ENCODE results near the gene SLC66A2. TPM values are rescaled to one million over a fixed set of nuclear protein-coding genes. Genes with fewer than 3 reads are reported as not detected.

The SLC66A2 gene
- 51.8 and 53.7 TPM in 2 replicates for total RNA-seq (2013; cell fraction: nucleolus; rRNA removed)
- total RNA-seq (2014; rRNA removed): 36.7 and 40.2 TPM in 2 replicates
- 12.3 TPM in 2 replicates for total RNA-seq (2014; rRNA removed; fragmentation: Illumina TruSeq; extraction: Trizol)
- total RNA-seq (2021): 41.0 and 42.5 TPM in 2 replicates
- 9.6 TPM for polyA plus RNA-seq (2011; ENCODE audit: low read depth)
- 9.4 and 17.3 TPM in 2 replicates for polyA plus RNA-seq (2011; rRNA removed)
- 36.4 and 51.0 TPM in 2 replicates for polyA plus RNA-seq (2011; cell fraction: cytosol; rRNA removed)
- polyA plus RNA-seq (2011; cell fraction: nucleus; rRNA removed): 60.7 and 67.9 TPM in 2 replicates
- polyA plus RNA-seq (2012): 30.5 and 32.0 TPM in 2 replicates
- 1.2 and 5.9 TPM in 2 replicates for polyA plus RNA-seq (2014; fragmentation: Illumina TruSeq; extraction: Trizol)
- 1 to 10 TPM in 1 of 2 experiments, under 1 TPM in 1; 0.69 to 2.7 TPM for polyA plus RNA-seq (2014; fragmentation: Nextera tagmentation; extraction: Ambion mirVana)
- 42.5 and 44.3 TPM in 2 replicates for polyA plus RNA-seq (2014; rRNA removed)
- polyA plus RNA-seq (2016; fragmentation: Nextera tagmentation; extraction: Ambion mirVana): 10 to 100 TPM in 1 of 2 experiments, 1 to 10 TPM in 1; 3.6 to 23.1 TPM
- polyA minus RNA-seq (2011; rRNA and poly(A)+ RNA removed): 16.0 and 36.0 TPM in 2 replicates
- polyA minus RNA-seq (2011; cell fraction: cytosol; rRNA and poly(A)+ RNA removed): 8.4 and 17.6 TPM in 2 replicates
- polyA minus RNA-seq (2011; cell fraction: nucleus; rRNA and poly(A)+ RNA removed): 17.9 and 22.3 TPM in 2 replicates
- Bru-seq, nascent RNA: percentile 79 among the genes with signal in this experiment
- BruChase-seq, experiment 1, labeled RNA remaining after a 6-hour chase: percentile 75 among the genes with signal in this experiment
- BruChase-seq, experiment 2, labeled RNA remaining after a 2-hour chase: percentile 74 among the genes with signal in this experiment
- long read RNA-seq, experiment 1, partial matches to known transcripts: 1 of 4 reads
- long read RNA-seq, experiment 1, other reads (novel, unspliced or antisense): 1 of 4 reads
- long read RNA-seq, experiment 2, partial matches to known transcripts: 1 of 1 reads
- long read RNA-seq, experiment 2, other reads (novel, unspliced or antisense): 0 of 1 reads

GRCh38 chr18:79951545-79952455 is at the start of gene SLC66A2:
SLC66A2 (minus strand) TSS chr18:79951653; CDS start chr18:79950926, 727 bp downstream.
- FAIRE-seq (no peak), DNase-seq (ENCODE audit: low read depth, low spot score) (no peak), ATAC-seq (peak; percentile 87)
- H3K4me1 ChIP-seq (ENCODE audit: control insufficient read depth, insufficient read depth, low read length): peaks cover 14% of the 10 kb centered on the region
- peak within 1 kb of the TSS; percentile 76 for H3K9ac ChIP-seq (ENCODE audit: control insufficient read depth, insufficient read depth, low read length)
- peak within 1 kb of the TSS; percentile 84 for H3K4me3 ChIP-seq
- CTCF ChIA-PET: interaction anchor here (0.6 to 1.3 kb wide), 2 partner anchors 31 to 37 kb away, joined by 3 read pairs; no protein-coding TSS in a partner anchor
- no peaks in the 10 kb centered on the region for H3K36me3 ChIP-seq (ENCODE audit: control insufficient read depth in 2 of 2, insufficient read depth in 2 of 2, low read length in 1 of 2)
- peaks cover 32% of the 10 kb centered on the region for H3K79me2 ChIP-seq (ENCODE audit: control insufficient read depth, insufficient read depth, low read length)
- 11% methylated on average over 47 of the region's 126 CpGs for WGBS (ENCODE audit: insufficient coverage, insufficient replicate concordance, low lambda C conversion rate, missing lambda C conversion rate)
- H2AFZ ChIP-seq (ENCODE audit: control insufficient read depth, low read depth, low read length): peak within 1 kb of the TSS; percentile 72
- in situ Hi-C loops (cut with MboI): loop anchor here (10.0 kb wide), 1 partner anchor 557 kb away; the partner anchor contains the start of gene NFATC1
- RAD21 ChIA-PET (ENCODE audit: unreplicated experiment): interaction anchor here (0.6 to 1.8 kb wide), 3 partner anchors 10 to 15 kb away, joined by 3 to 5 read pairs (median 3); no protein-coding TSS in a partner anchor
- no peaks in the 10 kb centered on the region for H4K20me1 ChIP-seq (ENCODE audit: control insufficient read depth, insufficient read depth)
- POLR2A ChIA-PET: interaction anchor here (1.1 to 1.4 kb wide), 3 partner anchors 10 to 82 kb away, joined by 3 to 8 read pairs (median 5); partner anchors contain the start of gene RBFA
- peak within 1 kb of the TSS; percentile 98 for H3K4me2 ChIP-seq (ENCODE audit: control insufficient read depth, insufficient read depth)
- BruUV-seq (replicated peaks): no TSS peak
- intact Hi-C loops (cut with micrococcal nuclease; ENCODE audit: unreplicated experiment): loop anchor here (5.0 kb wide), 1 partner anchor 36 kb away; the partner anchor contains the start of gene TXNL4A
- SMC1A ChIA-PET (ENCODE audit: uncharacterized antibody, unreplicated experiment): interaction anchor here (1.2 kb wide), 1 partner anchor 34 kb away, joined by 3 read pairs; no protein-coding TSS in a partner anchor
- H3K27me3 ChIP-seq (replicated peaks in 1 of 2; ENCODE audit: control insufficient read depth in 2 of 2, insufficient read depth in 2 of 2, low read length in 1 of 2): no peaks in the 10 kb centered on the region
- no peaks in the 10 kb centered on the region for H3K9me3 ChIP-seq (replicated peaks; ENCODE audit: control insufficient read depth, insufficient read depth, low read length)
- H3K27ac ChIP-seq (ENCODE audit: control insufficient read depth, insufficient read depth): peak within 1 kb of the TSS; percentile 75
- TF ChIP-seq MAX (IDR thresholded peaks at IDR 0.05; ENCODE audit: low read depth, low read length) (no peak), STAT1 (conservative IDR thresholded peaks at IDR 0.05) (no peak), SMAD1 (IDR thresholded peaks at IDR 0.05; ENCODE audit: low read depth, partially characterized antibody) (no peak), EZH2 (IDR thresholded peaks at IDR 0.05; ENCODE audit: borderline replicate concordance, control insufficient read depth, low read depth, low read length) (no peak), SMAD5 (IDR thresholded peaks at IDR 0.05; ENCODE audit: low read depth) (no peak), JUND (IDR thresholded peaks at IDR 0.05; ENCODE audit: low read depth, low read length) (0 out of 2 replicates have a peak, but pooled peaks have one; percentile 13), KLF5 (IDR thresholded peaks at IDR 0.05; ENCODE audit: partially characterized antibody) (no peak), RUNX3 (IDR thresholded peaks at IDR 0.05; ENCODE audit: low read length) (no peak), ZNF217 (IDR thresholded peaks at IDR 0.05) (no peak), ZNF622 (IDR thresholded peaks at IDR 0.05) (no peak), EP300 (IDR thresholded peaks at IDR 0.05; ENCODE audit: borderline replicate concordance in 1 of 2, control insufficient read depth in 1 of 2, low read depth in 2 of 2, low read length in 2 of 2) (no peak), FOXM1 (IDR thresholded peaks at IDR 0.05; ENCODE audit: low read depth, low read length) (no peak), E2F8 (IDR thresholded peaks at IDR 0.05; ENCODE audit: low read depth, partially characterized antibody) (no peak), SUZ12 (IDR thresholded peaks at IDR 0.05; ENCODE audit: unreplicated experiment) (no peak), MEF2B (IDR thresholded peaks at IDR 0.05; ENCODE audit: partially characterized antibody, poor library complexity, severe bottlenecking) (peak; percentile 24)

Data from GM12878 (cell line).